Endothelial cell of umbilical vein (primary cell): ENCODE results near the gene PROCA1.

Experiments
- JUN ChIP-seq: IDR thresholded peaks from 2 replicates; pipeline ENCODE4 v1.6.1; 2011; ENCODE audit warnings: borderline replicate concordance, low read depth; ENCODE audit not compliant: insufficient read length, insufficient read depth
- MYC ChIP-seq: IDR thresholded peaks from one replicate; pipeline ENCODE4 v1.6.1; 2011; ENCODE audit warnings: mild to moderate bottlenecking, low read depth, low read length

- TF ChIP-seq MYC (no peak), JUN (no peak)
These were observed 6.8 kb upstream of the PROCA1 start for GRCh38 chr17:28718333-28719020.
